MCF 10A (cell line): ENCODE results near the gene USP11. TPM values are rescaled to one million over a fixed set of nuclear protein-coding genes. Genes with fewer than 3 reads are reported as not detected.

ENCODE experiments used
- BruUV-seq: library from RNA; stranded (reverse); fragments of 400-500 nt; replicated peaks from 2 replicates; lab custom pipeline; 2021; lab: Mats Ljungman, UMichigan
- CTCF ChIA-PET: fragments of 300-600 bp; sonication (Branson Sonifier 250); formaldehyde crosslinking; extraction: SDS; loops from one replicate; lab custom pipeline; 2021; ENCODE audit warnings: antibody characterized with exemption, inconsistent platforms; lab: Yijun Ruan, JAX
- POLR2A ChIA-PET: fragments of 300-600, 350-650 bp; sonication (Branson Sonifier 250); formaldehyde crosslinking; extraction: SDS; loops from one replicate; lab custom pipeline; 2020; ENCODE audit warnings: antibody characterized with exemption, inconsistent platforms; lab: Yijun Ruan, JAX
- DNase-seq: peaks from one replicate; pipeline ENCODE4 v3.0.0-alpha.2; 2018; ENCODE audit not compliant: unreplicated experiment
- H3K27ac Mint-ChIP-seq: one replicate; pipeline ENCODE4 v1.8.0; 2022; ENCODE audit warnings: mild to moderate bottlenecking, low read depth, mixed read lengths; ENCODE audit not compliant: unreplicated experiment
- H3K27me3 Mint-ChIP-seq: one replicate; pipeline ENCODE4 v1.8.0; 2022; ENCODE audit warnings: mixed read lengths; ENCODE audit not compliant: insufficient read depth, unreplicated experiment
- H3K36me3 Mint-ChIP-seq: one replicate; pipeline ENCODE4 v1.8.0; 2022; ENCODE audit warnings: mild to moderate bottlenecking, moderate library complexity, mixed read lengths; ENCODE audit not compliant: insufficient read depth, unreplicated experiment
- H3K4me1 Mint-ChIP-seq: one replicate; pipeline ENCODE4 v1.8.0; 2022; ENCODE audit warnings: mixed read lengths; ENCODE audit not compliant: insufficient read depth, unreplicated experiment
- H3K4me3 Mint-ChIP-seq: one replicate; pipeline ENCODE4 v1.8.0; 2022; ENCODE audit warnings: mild to moderate bottlenecking, moderate library complexity, mixed read lengths; ENCODE audit not compliant: unreplicated experiment
- H3K9me3 Mint-ChIP-seq: one replicate; pipeline ENCODE4 v1.8.0; 2022; ENCODE audit warnings: mixed read lengths; ENCODE audit not compliant: unreplicated experiment
- intact Hi-C: fragments of 100-400 bp; cut with micrococcal nuclease; formaldehyde crosslinking; loops from 2 replicates; pipeline ENCODE4 v1.14.1; 2022
- total RNA-seq: library from RNA; stranded (reverse); gene quantifications from 2 replicates; pipeline ENCODE4 v1.2.3, GENCODE V29; 2022
- TF ChIP-seq, protein P1 (sequence below): fragments of 200-600 bp; IDR thresholded peaks from one replicate; pipeline ENCODE4 v1.8.0; 2022; ENCODE audit warnings: antibody characterized with exemption, mild to moderate bottlenecking; ENCODE audit not compliant: unreplicated experiment

USP11 gene
- total RNA-seq, 1 experiment from 2014 or later, result 20.3 TPM

- peaks cover 50% of the 10 kb centered on the region for H3K36me3 Mint-ChIP-seq
- POLR2A ChIA-PET, result interaction anchor here (1.4 kb wide), 1 partner anchor 10 kb away, joined by 5 read pairs; the partner anchor contains the start of gene CDK16
Observed at GRCh38 chrX:47229427-47229826, 3.4 kb upstream of the USP11 start.

DNA sequence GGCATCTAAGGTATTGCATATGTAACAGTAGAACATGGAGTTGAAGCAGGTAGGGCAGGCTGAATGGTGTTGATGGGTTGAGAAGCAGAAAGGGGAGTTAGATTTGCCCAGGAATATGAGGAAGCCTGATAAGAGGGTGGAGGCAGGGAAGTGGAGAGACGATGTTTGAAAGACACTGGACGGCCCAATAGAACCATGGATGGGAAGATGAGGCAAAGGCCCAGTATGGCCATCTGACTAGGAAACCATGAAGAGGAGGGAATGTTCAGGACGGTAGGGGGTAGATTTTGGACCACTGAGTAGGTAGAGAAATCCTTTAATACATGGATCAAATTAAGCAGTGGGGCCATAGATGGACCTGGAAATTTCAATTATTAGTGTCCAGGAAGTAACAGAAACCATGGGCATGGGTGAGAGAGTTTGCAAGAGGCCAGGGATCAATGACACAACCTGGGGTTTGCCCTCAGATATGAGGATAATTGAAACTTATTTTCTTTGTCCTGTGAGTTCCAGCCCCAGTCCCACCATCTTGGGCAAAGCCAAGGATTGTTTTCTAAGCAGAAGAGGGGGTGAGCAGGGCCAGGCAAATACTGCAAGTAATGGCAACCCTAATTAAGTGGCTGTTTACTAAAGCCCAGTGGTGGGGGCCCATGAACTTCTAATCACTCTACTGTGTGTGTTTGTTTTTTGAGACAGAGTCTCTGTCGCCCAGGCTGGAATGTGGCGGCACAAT lies 2.5 kb upstream of the USP11 start:
- Mint-ChIP-seq H3K4me3 (no peak overlapping the region), H3K9me3 (no peaks in the 10 kb centered on the region), H3K27me3 (peaks cover 34% of the 10 kb centered on the region), H3K27ac (no peak overlapping the region), H3K4me1 (peaks cover 2% of the 10 kb centered on the region), H3K36me3 (peaks cover 46% of the 10 kb centered on the region)
- POLR2A ChIA-PET, result interaction anchor here (1.7 to 3.8 kb wide), 2 partner anchors 11 to 39 kb away, joined by 5 to 79 read pairs; partner anchors contain the start of gene CDK16
- intact Hi-C loops, result no loop called here
- DNase-seq, result no peak
- CTCF ChIA-PET, result no interaction called here
- BruUV-seq, result no TSS peak
- TF ChIP-seq, protein P1, sequence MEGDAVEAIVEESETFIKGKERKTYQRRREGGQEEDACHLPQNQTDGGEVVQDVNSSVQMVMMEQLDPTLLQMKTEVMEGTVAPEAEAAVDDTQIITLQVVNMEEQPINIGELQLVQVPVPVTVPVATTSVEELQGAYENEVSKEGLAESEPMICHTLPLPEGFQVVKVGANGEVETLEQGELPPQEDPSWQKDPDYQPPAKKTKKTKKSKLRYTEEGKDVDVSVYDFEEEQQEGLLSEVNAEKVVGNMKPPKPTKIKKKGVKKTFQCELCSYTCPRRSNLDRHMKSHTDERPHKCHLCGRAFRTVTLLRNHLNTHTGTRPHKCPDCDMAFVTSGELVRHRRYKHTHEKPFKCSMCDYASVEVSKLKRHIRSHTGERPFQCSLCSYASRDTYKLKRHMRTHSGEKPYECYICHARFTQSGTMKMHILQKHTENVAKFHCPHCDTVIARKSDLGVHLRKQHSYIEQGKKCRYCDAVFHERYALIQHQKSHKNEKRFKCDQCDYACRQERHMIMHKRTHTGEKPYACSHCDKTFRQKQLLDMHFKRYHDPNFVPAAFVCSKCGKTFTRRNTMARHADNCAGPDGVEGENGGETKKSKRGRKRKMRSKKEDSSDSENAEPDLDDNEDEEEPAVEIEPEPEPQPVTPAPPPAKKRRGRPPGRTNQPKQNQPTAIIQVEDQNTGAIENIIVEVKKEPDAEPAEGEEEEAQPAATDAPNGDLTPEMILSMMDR, result no peak

More at GRCh38 chrX:47229427-47229826, 3.4 kb upstream of the USP11 start:
- H3K27me3 Mint-ChIP-seq, result peaks cover 25% of the 10 kb centered on the region
- intact Hi-C loops, result no loop called here
- H3K4me3 Mint-ChIP-seq, result no peak overlapping the region
- TF ChIP-seq, protein P1, result no peak
- no peak for DNase-seq
- no peaks in the 10 kb centered on the region for H3K4me1 Mint-ChIP-seq
- H3K9me3 Mint-ChIP-seq, result no peaks in the 10 kb centered on the region
- H3K27ac Mint-ChIP-seq, result no peak overlapping the region
- no TSS peak for BruUV-seq
- CTCF ChIA-PET, result no interaction called here

GRCh38 chrX:47231167-47231566 lies 1.6 kb upstream of the USP11 start:
- Mint-ChIP-seq H3K27me3 (peaks cover 43% of the 10 kb centered on the region), H3K9me3 (no peaks in the 10 kb centered on the region), H3K4me3 (no peak overlapping the region), H3K36me3 (peaks cover 41% of the 10 kb centered on the region), H3K4me1 (peaks cover 6% of the 10 kb centered on the region), H3K27ac (no peak overlapping the region)
- DNase-seq, result no peak
- no TSS peak for BruUV-seq
- intact Hi-C loops, result no loop called here
- POLR2A ChIA-PET, result interaction anchor here (0.6 to 3.8 kb wide), 3 partner anchors 9 to 39 kb away, joined by 3 to 79 read pairs (median 5); partner anchors contain the start of gene CDK16
- CTCF ChIA-PET, result interaction anchor here (0.7 kb wide), 1 partner anchor 793 kb away, joined by 3 read pairs; no protein-coding TSS in a partner anchor
- TF ChIP-seq, protein P1, result no peak

DNA sequence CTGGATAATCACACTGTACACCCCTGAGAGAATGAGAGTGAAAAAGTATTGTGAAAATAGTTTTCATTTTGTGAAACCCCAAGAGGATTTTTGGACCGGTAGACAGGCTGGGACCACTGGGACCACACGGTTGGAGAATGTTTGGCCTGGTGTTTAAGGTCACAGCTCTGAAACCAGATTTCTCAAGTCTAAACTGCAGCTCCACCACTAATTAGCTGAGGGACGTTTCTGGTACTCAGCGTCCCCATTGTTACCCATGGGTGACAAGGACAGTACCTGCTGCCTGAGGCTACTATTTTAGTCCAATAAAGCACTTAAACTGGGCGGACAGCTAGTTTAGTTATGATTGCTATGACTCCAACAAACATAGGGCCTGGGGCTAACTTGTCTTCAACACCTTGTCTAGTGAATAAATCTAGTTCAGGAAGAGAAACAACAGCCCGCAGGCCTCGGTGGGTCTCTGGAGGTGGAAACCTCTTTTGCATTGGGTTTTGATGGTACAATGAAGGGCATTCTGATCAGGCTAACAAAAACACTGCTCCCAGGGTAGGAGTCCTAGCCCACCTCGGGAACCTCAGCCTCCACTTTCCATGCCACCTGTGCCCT lies 509 bp upstream of the USP11 start:
- ChIA-PET POLR2A (interaction anchor here (0.9 to 3.8 kb wide), 10 partner anchors 13 to 251 kb away, joined by 3 to 79 read pairs (median 5); partner anchors contain the start of genes CDK16, NDUFB11 and RBM10), CTCF (interaction anchor here (0.7 kb wide), 1 partner anchor 31 kb away, joined by 3 read pairs; no protein-coding TSS in a partner anchor)
- Mint-ChIP-seq H3K4me3 (peak overlapping the region; percentile 95), H3K9me3 (no peaks in the 10 kb centered on the region), H3K27ac (peak overlapping the region; percentile 100), H3K36me3 (peaks cover 31% of the 10 kb centered on the region), H3K4me1 (peaks cover 6% of the 10 kb centered on the region), H3K27me3 (peaks cover 48% of the 10 kb centered on the region)
- BruUV-seq, result no TSS peak
- intact Hi-C loops, result no loop called here
- DNase-seq, result no peak
- TF ChIP-seq, protein P1, result no peak
